ENCODE data around the gene JOSD1.

JOSD1 gene

DNA sequence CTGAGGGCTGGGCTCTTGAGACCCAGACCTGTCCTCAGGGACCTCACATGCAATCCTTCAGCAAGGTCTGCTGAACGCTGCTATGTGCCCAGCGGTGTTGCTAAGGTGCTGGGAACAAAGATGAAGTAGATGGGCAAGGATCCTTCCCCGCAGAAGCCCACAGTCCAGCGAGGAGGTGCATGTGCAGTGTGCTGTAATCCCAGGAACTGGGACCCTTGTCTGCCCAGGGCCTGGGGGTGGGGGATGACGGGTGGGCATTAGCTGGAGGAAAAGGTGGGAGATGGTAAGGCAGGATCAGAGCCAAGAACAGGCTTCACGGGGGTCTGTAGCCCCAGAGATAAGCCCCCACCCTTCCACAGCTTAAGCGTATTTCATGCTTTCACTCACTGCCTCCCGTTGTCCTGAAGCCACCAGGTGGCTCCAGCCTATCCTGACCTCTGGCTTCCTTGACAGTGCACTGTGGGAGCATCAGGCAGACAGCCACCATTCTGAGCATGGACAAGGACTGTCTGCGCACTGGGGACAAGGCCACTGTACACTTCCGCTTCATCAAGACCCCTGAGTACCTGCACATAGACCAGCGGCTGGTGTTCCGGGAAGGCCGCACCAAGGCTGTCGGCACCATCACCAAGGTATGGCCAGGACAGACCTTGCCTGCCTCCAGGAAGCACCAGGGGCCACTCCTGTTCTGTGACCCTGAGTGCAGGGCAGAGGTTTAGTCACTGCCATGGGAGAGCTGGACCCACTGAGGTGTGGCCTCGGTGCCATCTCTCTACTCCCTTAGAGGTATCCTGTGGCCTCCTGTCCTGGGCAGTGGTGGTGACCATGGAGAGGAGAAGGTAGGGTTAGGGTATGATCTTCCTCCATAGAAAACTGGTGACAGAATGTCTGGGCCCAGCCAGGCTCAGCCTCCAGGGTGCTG, 27.0 kb upstream of the JOSD1 start:
- TF ChIP-seq GATA2 (IDR thresholded peaks at IDR 0.05; ENCODE audit: low read depth, low read length) (no peak), GATA3 (IDR thresholded peaks at IDR 0.05; ENCODE audit: low read depth, low read length) (no peak)

DNA sequence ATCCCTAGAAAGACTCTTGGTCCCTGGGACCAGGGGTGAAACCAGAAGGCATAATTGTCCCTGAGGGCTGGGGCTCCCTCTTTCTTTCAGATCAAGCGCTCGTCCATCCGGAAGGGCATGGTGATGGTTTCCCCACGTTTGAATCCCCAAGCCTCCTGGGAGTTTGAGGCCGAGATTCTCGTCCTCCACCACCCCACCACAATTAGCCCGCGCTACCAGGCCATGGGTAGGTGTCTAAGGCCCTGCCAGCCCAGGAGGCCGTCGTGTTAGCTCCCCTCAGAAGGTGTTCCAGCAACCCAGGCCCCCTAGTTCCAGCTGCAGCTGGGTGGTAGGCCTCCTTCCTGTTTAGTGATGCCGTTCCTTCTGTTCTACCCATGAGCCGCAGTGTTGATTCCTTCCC, 26.4 kb upstream of the JOSD1 start:
- no peak for TF ChIP-seq GATA2 (IDR thresholded peaks at IDR 0.05; ENCODE audit: low read depth, low read length)
- no peak for TF ChIP-seq GATA3 (IDR thresholded peaks at IDR 0.05; ENCODE audit: low read depth, low read length)

DNA sequence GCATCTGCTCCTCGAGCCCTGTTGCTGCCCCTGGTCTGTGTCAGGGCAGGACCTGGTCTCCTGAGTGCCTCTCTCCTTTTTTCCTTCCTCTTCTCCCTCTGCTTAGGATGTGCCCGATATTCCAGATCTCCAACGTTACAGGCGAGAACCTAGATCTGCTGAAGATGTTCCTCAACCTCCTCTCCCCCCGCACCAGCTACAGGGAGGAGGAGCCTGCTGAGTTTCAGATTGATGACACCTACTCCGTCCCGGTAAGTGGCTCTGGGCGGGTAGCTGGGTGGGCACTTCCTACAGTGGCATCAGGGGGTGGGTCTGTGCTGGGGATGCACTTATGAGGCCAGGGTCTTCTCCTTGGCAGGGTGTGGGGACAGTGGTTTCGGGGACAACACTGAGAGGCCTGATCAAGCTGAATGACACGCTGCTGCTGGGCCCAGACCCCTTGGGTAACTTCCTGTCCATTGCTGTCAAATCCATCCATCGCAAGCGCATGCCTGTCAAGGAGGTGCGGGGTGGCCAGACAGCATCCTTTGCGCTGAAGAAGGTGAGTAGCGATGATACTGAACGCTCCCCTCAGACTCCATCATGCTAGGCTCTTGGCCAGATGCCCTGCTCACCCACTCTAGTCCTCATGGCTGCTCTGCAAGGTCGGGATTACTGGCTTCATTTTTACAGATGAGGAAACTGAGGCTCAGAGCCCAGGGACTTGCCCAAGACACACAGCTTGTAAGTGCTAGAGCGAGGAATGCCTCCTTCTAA, 25.3 kb upstream of the JOSD1 start:
- TF ChIP-seq GATA3 (IDR thresholded peaks at IDR 0.05; ENCODE audit: low read depth, low read length) (no peak), GATA2 (IDR thresholded peaks at IDR 0.05; ENCODE audit: low read depth, low read length) (no peak)

DNA sequence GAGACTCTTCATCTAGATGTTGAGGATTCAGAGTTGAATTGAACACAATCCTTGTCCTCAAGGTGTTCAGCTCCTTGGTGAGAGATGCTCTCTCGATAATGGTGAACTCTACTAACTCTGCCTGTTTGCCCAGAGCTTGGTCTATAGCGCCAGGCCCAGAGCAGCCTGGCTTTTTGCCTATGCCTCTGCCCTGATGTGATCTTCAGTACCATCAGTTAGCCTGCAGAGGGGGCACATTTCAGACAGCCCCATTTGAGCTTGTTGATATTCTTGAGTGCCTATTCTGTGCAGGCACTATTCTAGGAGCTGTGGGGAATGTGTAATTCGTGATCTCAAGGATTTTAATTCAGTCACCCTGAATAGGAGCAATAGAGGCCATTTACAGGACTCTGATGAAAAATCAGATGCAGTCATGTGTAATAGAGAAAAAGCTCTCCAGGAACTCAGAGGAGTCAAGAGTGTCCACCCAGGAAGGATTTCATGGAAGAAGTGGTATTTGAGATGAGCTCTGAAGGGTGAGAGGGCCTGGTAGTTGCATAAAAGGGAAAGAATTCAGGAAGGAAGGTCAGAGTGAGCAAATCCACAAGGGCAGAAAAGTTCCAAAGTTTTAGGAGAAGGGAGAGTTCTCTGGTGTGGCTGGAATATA, 24.3 kb upstream of the JOSD1 start:
- TF ChIP-seq GATA2 (IDR thresholded peaks at IDR 0.05; ENCODE audit: low read depth, low read length) (no peak), GATA3 (IDR thresholded peaks at IDR 0.05; ENCODE audit: low read depth, low read length) (no peak)

DNA sequence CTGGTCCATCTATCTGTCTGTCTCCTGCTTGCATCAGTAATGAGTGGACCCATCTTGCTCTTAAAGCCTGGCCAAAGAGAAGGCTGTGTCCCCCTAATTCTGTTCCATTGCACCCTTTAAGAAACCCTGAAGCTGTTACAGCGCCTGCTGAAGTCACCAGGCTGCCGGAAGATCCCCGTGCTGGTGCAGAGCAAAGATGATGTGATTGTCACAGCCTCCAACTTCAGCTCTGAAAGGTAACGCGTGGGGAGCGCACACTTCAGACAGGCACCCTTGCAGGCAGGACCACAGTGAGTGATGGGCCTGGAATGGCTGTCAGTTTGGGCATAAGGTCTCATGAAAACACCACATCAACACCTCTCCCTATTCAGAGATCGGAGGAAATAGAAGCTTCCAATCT, 23.4 kb upstream of the JOSD1 start:
- TF ChIP-seq GATA2 (IDR thresholded peaks at IDR 0.05; ENCODE audit: low read depth, low read length) (no peak), GATA3 (IDR thresholded peaks at IDR 0.05; ENCODE audit: low read depth, low read length) (no peak)

DNA sequence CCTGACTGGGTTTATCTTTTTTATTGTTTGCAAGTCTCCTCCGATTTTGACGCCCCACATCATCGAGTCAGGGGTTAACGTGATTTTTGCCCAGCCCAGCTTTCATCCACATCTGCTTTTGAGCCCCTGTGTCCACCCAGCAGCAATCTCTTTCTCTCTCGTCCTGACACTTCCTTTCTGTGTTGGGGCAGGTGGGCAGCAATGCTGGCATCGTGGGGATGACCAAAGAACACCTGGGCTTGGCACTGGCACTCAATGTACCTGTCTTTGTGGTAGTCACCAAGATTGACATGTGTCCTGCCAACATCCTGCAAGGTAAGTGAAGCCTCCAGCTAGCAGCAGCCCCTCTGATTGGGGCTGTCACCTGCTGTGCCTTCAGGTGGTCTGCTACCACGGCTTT, 20.8 kb upstream of the JOSD1 start:
- TF ChIP-seq GATA2 (IDR thresholded peaks at IDR 0.05; ENCODE audit: low read depth, low read length), result no peak
- TF ChIP-seq GATA3 (IDR thresholded peaks at IDR 0.05; ENCODE audit: low read depth, low read length), result no peak

DNA sequence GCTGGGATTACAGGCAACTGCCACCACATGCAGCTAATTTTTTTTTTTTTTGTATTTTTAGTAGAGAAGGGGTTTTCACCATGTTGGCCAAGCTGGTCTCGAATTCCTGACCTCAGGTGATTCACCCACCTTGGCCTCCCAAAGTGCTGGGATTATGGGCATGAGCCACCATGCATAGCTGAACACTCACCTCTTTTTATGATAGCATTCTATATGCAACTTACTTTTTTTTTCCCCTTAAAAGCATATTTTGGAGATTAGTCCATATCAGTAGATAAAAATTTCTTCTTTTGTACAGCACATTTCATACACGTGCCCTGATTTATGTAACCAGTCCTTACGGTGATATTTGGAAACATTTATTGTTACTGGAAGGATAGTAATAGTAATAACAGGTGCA, 19.6 kb upstream of the JOSD1 start:
- no peak for TF ChIP-seq GATA2 (IDR thresholded peaks at IDR 0.05; ENCODE audit: low read depth, low read length)
- no peak for TF ChIP-seq GATA3 (IDR thresholded peaks at IDR 0.05; ENCODE audit: low read depth, low read length)

DNA sequence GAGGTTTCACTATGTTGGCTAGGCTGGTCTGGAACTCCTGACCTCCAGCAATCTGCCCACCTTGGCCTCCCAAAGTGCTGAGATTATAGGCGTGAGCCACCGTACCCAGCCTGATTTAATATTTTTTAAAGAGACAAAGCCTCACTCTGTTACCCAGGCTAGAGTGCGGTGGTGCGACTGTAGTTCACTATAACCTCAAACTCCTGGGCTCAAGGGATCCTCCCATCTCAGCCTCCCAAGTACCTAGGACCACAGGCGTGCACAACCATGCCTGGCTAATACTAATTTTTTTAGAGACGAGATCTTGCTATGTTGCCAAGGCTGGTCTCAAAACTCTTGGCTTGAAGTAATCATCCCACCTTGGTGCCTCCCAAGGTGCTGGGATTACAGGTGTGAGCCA, 18.5 kb upstream of the JOSD1 start:
- TF ChIP-seq GATA3 (IDR thresholded peaks at IDR 0.05; ENCODE audit: low read depth, low read length) (no peak), GATA2 (IDR thresholded peaks at IDR 0.05; ENCODE audit: low read depth, low read length) (no peak)

DNA sequence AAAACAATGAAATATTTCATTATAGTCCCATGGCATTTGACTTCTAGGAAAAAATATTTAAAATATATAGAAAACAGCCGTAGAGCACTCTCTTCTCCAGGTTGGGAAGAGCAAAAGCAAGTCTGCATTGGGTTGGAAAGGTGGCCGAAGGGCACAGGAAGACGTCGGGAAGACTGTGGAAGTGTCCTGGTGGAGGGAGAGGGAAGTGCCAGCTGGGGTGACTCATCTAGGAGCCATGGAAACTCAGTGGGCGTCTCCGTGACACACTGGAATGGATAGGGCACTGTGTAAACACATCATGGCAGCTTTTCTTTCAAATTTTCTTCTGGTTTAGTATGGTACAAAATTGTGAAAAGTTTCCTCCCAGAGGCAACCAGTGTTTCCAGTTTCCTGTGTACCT, 17.7 kb upstream of the JOSD1 start:
- TF ChIP-seq GATA3 (IDR thresholded peaks at IDR 0.05; ENCODE audit: low read depth, low read length), result no peak

DNA sequence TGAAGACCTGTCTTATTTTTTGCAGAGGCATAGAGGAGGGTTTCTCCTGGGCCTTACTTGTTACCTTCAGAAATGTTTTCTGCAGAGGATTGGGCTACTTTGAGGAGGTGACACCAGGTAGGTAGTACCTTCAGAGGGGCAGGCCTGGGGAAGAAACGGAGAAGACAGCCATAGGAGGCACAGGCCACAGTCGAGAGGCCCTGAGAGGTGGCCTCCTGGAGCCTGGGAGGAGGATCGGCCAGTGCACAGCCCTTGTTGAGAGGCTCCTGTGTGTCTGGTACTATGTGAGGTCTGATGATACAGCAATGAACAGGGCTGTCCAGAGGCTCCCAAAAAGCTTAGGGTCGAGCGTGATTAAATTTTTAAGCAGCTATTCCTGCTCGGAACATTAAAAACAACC, 16.5 kb upstream of the JOSD1 start:
- TF ChIP-seq GATA3 (IDR thresholded peaks at IDR 0.05; ENCODE audit: low read depth, low read length) (no peak), GATA2 (IDR thresholded peaks at IDR 0.05; ENCODE audit: low read depth, low read length) (no peak)

DNA sequence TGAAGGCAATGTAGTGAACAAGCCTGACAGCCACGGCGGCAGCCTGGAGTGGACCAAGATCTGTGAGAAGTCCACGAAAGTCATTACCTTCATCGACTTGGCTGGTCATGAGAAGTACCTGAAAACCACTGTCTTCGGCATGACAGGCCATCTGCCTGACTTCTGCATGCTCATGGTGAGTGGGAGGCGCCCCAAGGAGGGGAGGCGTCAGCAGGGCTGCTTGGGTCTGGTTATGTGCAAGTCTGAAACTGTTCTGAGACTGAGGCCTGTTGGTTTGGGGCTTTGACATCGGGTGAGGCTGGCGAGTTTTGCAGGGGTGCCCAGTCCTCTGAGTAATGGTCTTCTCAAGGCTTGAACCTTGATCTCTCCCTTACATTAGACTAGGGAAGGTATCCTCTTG, 16.1 kb upstream of the JOSD1 start:
- TF ChIP-seq GATA3 (IDR thresholded peaks at IDR 0.05; ENCODE audit: low read depth, low read length), result no peak
- no peak for TF ChIP-seq GATA2 (IDR thresholded peaks at IDR 0.05; ENCODE audit: low read depth, low read length)

DNA sequence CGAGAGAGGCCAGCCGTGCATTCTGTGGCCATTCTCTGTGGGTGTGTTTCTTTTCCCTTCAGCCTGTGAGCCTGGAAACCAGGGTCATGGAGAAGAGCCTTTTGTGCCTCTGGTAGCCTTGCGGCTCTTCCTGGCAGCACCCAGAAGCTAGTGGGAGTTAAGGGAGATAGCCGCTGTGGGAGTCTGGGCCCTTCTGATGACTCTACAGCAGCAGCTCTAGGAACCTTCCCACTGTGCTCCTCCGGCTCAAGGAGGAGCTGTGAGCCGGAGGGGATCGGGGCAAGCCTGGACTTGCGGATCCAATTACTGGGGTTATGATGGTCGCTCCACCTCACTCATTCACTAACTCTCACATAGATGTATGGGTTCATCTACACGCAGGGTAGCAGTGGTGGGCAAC, 15.5 kb upstream of the JOSD1 start:
- no peak for TF ChIP-seq GATA3 (IDR thresholded peaks at IDR 0.05; ENCODE audit: low read depth, low read length)
- no peak for TF ChIP-seq GATA2 (IDR thresholded peaks at IDR 0.05; ENCODE audit: low read depth, low read length)

DNA sequence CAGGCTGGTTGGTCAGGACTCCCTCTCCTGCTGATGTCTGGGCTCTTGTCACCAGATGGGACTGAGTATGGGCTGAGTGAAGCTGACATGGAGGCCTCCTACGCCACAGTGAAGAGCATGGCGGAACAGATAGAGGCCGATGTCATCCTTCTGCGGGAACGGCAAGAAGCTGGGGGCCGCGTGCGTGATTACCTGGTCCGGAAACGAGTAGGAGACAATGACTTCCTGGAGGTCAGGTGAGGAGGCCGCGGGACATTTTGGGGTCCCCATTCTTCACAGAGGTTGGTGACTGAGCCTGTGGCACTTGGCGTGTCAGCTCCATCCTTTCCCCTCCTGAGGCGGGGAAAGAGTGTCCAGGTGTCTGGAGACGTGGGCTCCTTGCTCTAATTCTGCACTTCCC, 15.1 kb upstream of the JOSD1 start:
- TF ChIP-seq GATA2 (IDR thresholded peaks at IDR 0.05; ENCODE audit: low read depth, low read length) (no peak), GATA3 (IDR thresholded peaks at IDR 0.05; ENCODE audit: low read depth, low read length) (no peak)

DNA sequence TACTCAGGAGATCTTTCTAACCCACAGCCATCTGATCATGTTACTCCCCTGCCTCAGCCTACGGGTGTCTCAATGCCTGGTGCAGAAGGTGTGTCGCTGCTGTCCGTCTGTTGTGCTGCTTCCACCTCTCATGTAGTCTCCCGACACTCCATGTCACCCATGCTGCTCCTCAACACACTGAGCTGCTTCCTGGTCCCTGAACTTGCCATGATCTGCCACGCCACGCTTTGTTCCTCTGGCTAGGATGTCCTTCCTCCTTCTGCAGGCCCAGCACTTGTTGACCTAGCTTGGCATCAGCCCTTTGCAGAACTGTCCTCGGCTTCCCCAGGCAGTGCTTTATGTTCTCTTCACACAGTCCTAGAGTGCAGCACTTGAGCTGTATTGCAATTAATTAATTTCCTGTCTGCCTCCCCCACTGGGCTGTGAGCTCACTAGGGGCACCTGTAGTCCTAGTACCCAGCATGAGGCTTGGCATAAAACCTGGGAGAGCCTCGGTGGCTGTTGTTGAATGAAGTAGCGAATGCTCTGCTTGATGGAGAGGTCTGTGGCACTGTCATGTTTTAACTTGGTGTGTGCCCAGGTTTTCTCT, 14.5 kb upstream of the JOSD1 start:
- no peak for TF ChIP-seq GATA2 (IDR thresholded peaks at IDR 0.05; ENCODE audit: low read depth, low read length)
- no peak for TF ChIP-seq GATA3 (IDR thresholded peaks at IDR 0.05; ENCODE audit: low read depth, low read length)
